Measurements from ENCODE around the gene PARD3.

PARD3 gene

GRCh38 chr10:34615770-34616169 lies 199.3 kb downstream of the PARD3 start:
- DNase-seq: no peak

DNA sequence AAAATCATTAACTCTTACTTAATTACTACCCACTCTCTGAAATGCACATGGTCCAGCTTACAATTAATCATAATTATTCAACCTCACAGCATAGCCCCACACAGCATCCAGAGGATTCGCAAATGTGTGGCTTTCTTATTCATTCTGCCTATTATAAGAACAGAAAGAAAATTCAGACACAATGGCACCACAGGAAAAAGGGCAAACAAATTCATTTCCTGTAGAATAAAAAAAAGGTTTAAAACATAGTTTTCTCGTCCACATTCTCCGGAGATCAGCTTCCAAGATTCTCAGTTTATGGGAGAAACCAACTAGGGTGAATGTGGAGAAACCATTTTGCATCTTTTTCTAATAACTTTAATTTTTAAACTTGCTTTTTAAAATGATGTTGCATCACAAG lies 201.6 kb downstream of the PARD3 start:
- DNase-seq: no peak

- DNase-seq: no peak
Observed at GRCh38 chr10:34612938-34613337, 202.2 kb downstream of the PARD3 start.

DNA sequence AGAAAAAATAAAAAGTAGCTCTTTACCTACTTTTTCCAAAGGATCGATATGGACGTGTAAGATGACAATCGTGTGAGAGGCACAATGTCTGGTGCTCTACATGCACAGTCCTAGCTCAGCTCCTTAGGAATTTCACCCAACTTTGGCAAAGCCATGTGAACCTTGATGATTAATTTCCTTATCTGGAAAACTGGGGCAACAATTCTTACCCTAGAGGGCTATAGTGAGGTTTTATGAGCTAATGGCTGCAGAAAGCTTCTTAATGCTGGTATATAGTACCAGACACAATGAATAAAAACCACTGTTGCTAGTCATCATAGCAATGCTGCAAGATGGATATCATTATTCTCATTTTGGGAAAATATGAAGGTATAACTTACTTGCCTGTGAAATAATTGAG lies 202.7 kb downstream of the PARD3 start:
- no peak for DNase-seq

DNA sequence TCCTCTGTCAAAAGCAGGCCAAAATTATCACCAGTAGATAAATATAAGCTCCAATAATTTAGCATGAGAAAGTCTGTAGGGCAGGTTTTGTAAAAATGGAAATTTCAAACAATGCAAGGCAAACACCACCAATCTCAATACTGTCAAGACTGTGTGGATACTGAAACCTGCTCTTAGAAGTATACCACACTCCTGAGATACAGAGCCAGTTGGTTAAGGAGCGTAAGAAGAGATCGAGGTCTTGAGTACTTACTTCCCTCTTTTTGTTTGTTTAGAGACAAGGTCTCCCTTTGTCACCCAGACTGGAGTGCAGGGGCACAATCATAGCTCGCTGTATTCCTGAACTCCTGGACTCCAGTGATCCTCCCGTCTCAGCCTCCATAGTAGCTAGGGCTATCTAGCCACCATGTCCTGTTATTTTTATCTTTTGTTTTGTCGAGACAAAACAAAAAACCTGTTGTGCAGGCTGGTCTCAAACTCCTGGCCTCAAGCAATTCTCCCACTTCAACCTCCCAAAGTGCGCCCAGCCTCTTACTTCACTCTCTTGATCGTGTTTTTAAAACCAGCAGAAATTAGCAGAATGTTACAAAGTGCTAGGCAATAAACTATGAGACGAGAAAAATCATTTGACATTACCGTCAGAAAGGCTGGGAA lies 205.7 kb downstream of the PARD3 start:
- DNase-seq: no peak

- DNase-seq: no peak
Observed at GRCh38 chr10:34607894-34608293, 207.2 kb downstream of the PARD3 start.

GRCh38 chr10:34606890-34607289 lies 208.2 kb downstream of the PARD3 start:
- no peak for DNase-seq

- DNase-seq: no peak
Observed at GRCh38 chr10:34602478-34602877, 212.6 kb downstream of the PARD3 start.

DNA sequence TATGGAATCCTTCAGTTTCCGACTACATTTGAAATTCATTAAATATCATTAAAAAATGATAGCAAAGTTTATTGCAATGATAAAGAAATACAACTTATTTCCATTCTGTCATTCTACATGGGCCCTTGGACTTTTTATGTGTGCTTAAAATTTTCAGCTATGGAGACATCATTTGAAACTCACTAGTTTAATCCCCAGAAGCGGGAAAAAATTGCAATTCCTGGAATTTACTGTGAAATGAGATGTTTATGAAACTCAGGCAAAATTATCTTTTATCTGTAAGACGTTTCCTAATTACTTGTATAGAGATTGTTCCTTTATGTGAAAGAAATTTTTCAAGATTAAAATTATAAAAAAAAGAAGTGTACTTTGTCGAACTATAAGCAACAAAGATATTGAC lies 213.4 kb downstream of the PARD3 start:
- no peak for DNase-seq

DNA sequence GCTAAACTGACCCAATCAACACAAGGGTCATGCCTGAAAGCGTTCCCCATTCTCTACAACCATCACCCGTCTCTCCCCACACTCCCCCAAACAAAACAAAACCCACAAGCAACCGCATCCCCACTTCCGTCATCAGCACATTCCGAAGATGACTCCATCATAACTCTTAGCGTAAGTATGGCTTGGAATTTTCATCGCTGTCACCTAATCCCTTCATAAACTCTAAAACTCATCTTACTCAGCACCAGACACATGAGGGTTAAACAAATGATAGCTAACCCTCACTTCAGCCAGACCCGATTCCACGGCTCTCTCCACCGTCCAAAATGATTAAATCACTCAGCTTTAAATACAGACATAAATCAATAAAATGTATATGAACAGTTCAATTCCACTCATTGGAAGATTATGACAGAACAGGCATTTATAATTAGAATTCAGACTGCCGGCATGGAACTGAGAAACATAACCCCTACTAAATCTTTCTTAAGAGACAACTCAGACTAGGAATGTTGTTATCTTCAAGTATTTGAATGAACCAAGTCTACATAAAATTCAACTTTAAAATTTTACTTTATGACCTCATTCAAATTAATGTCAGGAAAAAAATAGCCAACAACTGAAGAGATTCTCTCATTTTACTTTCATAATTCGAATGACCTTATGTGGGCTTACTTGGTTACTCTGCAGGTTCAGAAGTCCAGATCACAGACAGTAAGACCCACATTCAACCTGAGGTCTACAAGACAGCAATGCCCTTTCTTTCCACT lies 215.9 kb downstream of the PARD3 start:
- no peak for DNase-seq

GRCh38 chr10:34596351-34596750 lies 218.7 kb downstream of the PARD3 start:
- DNase-seq: no peak

GRCh38 chr10:34593930-34594329 lies 221.2 kb downstream of the PARD3 start:
- no peak for DNase-seq

- no peak for DNase-seq
Observed at GRCh38 chr10:34593374-34593890, 221.7 kb downstream of the PARD3 start.

DNA sequence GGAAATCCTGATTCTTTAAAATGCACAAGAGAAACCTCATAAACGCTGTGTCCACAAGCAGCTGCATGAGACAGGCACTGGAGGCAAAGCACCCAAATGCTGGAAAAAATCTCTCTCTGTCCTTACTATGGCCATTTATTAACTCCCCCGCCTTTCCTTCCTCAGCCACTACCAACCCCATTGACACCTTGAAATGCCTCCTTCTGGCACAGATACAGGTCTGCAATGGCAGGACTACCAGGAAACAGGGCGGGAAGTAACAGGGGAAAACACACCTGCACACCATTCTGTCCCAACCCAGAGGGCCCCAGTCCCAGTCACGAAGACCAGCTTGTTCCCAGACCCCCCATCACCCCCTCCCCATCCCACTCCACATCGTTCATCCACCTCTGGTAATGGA lies 224.3 kb downstream of the PARD3 start:
- no peak for DNase-seq

DNA sequence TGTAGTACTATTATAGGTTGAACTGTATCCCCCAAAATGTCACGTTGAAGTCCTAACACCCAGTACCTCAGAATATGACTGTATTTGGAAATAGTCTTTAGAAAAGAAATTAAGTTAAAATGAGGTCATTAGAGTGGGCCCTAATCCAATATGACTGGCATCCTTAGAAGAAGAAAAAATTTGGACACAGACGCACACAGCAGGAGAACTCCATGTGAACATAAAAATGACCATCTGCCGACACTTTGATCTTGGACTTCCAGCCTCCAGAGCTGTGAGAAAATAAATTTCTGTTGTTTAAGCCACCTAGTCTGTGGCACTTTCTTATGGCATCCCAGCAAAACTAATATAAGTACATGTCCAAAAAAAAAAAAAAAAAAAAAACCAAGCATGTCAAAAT lies 225.8 kb downstream of the PARD3 start:
- no peak for DNase-seq

- DNase-seq: no peak
Observed at GRCh38 chr10:34587680-34588019, 227.4 kb downstream of the PARD3 start.

- no peak for DNase-seq
Observed at GRCh38 chr10:34587002-34587679, 228.0 kb downstream of the PARD3 start.

GRCh38 chr10:34585422-34586112 lies 229.5 kb downstream of the PARD3 start:
- DNase-seq: no peak

DNA sequence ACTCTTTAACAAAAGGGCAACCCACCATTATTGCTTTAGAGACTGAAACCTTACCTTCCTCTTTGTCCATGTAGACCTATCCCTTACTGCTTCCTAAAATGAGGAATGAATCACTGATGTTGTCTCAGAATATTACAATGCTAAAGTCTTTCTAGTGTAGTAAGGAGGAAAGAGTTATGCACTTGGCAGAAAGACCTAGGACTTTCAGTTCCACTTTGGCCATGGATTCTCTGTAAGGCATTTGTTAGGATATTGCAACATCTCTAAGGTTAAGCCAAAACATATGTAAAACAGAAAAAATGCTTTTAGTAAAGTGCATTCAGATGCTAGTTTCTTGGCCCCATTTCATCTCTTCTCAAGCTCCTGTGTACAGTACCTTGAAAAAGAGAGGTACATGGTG lies 230.9 kb downstream of the PARD3 start:
- DNase-seq: no peak

GRCh38 chr10:34581801-34582532 lies 233.1 kb downstream of the PARD3 start:
- DNase-seq: no peak

GRCh38 chr10:34580643-34581042 lies 234.5 kb downstream of the PARD3 start:
- DNase-seq: no peak

- DNase-seq: no peak
Observed at GRCh38 chr10:34580214-34580613, 234.9 kb downstream of the PARD3 start.

Data from right kidney (tissue), 1 donor.